SU-DHL-6 (cell line): Measurements from ENCODE around the gene MBOAT1.

Experiments
- EZH2phosphoT487 ChIP-seq: fragments of 200-600 bp; sonication (generic), shearing (Covaris generic); conservative IDR thresholded peaks from 2 replicates; pipeline ENCODE4 v1.6.1; 2018; ENCODE audit warnings: mild to moderate bottlenecking, antibody characterized with exemption, low read length, moderate library complexity, mixed read lengths
- TF ChIP-seq, protein P1 (sequence below): fragments of 200-600 bp; sonication (generic); IDR thresholded peaks from one replicate; pipeline ENCODE4 v1.5.1; 2017; ENCODE audit warnings: antibody characterized with exemption, mild to moderate bottlenecking, low read length, moderate library complexity; ENCODE audit not compliant: insufficient read depth, poor library complexity, severe bottlenecking

DNA sequence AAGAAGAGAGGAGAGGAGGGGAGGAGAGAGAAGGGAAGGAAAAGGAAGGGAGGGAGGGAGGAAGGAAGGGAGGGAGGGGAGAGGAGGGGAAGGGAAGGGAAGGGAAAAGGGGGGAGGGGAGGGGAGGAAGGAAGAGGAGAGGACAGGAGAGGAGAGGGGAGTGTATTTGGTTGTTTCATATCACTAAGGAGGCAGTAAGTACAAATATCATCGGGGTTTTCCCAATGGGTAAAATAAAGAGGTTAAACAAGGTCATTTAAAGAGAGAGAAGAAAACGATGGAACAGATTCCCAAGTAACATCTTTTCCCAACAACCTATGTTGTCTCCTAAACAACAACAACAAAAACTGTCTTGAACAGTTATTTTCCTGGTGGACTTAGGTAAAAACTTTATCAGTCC lies 43.6 kb downstream of the MBOAT1 start:
- TF ChIP-seq, protein P1, sequence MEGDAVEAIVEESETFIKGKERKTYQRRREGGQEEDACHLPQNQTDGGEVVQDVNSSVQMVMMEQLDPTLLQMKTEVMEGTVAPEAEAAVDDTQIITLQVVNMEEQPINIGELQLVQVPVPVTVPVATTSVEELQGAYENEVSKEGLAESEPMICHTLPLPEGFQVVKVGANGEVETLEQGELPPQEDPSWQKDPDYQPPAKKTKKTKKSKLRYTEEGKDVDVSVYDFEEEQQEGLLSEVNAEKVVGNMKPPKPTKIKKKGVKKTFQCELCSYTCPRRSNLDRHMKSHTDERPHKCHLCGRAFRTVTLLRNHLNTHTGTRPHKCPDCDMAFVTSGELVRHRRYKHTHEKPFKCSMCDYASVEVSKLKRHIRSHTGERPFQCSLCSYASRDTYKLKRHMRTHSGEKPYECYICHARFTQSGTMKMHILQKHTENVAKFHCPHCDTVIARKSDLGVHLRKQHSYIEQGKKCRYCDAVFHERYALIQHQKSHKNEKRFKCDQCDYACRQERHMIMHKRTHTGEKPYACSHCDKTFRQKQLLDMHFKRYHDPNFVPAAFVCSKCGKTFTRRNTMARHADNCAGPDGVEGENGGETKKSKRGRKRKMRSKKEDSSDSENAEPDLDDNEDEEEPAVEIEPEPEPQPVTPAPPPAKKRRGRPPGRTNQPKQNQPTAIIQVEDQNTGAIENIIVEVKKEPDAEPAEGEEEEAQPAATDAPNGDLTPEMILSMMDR = no peak
- no peak for TF ChIP-seq EZH2phosphoT487
